OCI-LY3 (cell line): ENCODE results near the gene LLGL1.

Experiments
- CTCF ChIP-seq: fragments of 200-600, 300-600 bp; sonication (generic); IDR thresholded peaks from 2 replicates; pipeline ENCODE4 v1.5.1; 2014; ENCODE audit warnings: antibody characterized with exemption, low read length, low read depth
- EZH2phosphoT487 ChIP-seq: fragments of 200-600 bp; shearing (Covaris generic); IDR thresholded peaks from 2 replicates; pipeline ENCODE4 v1.6.1; 2018; ENCODE audit warnings: antibody characterized with exemption, mixed run types, low read depth

- no peak for TF ChIP-seq CTCF
- TF ChIP-seq EZH2phosphoT487 = no peak
These were observed 32.5 kb downstream of the LLGL1 start for GRCh38 chr17:18257982-18258355.
